Measurements from ENCODE around the gene PHRF1.

PHRF1 gene

GRCh38 chr11:592501-592900, 16.2 kb downstream of the PHRF1 start:
- TF ChIP-seq CTCF (IDR thresholded peaks at IDR 0.05; ENCODE audit: low read depth, low read length) = no peak
- no peak overlapping the region for H3K4me3 ChIP-seq (ENCODE audit: low read depth, low read length)

DNA sequence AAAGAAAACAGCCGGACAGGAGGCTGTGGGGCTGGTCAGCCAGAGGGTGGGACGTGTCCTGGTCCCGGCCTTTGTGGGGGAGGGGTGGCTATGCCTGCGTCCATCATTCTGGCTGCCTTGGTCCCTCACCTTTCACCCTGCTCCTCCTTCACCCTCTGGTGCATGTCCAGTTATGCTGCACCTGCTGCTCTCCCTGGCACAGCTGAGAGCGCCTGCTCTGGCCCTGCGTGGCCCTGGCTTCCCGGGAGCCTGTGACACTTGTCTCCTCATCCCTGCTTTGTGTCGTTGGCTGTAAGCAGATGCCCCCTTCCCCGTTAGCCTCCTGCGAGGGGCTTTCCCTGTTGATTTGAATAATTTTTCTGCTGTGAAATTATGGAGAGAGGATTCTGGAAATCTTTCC, 16.6 kb downstream of the PHRF1 start:
- H3K4me3 ChIP-seq (ENCODE audit: low read depth, low read length) = no peak overlapping the region
- no peak for TF ChIP-seq CTCF (IDR thresholded peaks at IDR 0.05; ENCODE audit: low read depth, low read length)

DNA sequence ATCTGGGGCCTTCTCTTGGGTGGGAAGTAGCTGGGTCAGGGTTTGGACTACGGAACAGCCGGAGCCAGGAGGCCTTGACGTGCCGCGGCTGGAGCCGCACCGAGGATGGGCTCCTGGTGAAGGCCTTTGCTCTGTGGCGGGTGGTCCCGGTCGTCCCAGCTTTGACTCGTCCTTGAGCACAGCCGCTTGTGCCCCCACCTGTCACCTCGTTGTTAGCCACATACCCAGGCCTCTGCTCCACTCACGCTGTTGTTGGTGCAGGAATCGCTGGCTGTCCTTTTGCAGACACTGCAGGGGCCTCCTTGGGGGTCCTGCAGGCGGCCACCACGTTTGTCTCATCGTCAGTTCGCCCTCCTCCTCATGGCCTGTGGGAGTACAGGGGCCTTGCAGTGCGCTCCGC, 17.1 kb downstream of the PHRF1 start:
- TF ChIP-seq CTCF (IDR thresholded peaks at IDR 0.05; ENCODE audit: low read depth, low read length) = no peak
- H3K4me3 ChIP-seq (ENCODE audit: low read depth, low read length) = no peak overlapping the region

GRCh38 chr11:595400-595799, 19.1 kb downstream of the PHRF1 start:
- H3K4me3 ChIP-seq (ENCODE audit: low read depth, low read length) = no peak overlapping the region
- TF ChIP-seq CTCF (IDR thresholded peaks at IDR 0.05; ENCODE audit: low read depth, low read length) = no peak

DNA sequence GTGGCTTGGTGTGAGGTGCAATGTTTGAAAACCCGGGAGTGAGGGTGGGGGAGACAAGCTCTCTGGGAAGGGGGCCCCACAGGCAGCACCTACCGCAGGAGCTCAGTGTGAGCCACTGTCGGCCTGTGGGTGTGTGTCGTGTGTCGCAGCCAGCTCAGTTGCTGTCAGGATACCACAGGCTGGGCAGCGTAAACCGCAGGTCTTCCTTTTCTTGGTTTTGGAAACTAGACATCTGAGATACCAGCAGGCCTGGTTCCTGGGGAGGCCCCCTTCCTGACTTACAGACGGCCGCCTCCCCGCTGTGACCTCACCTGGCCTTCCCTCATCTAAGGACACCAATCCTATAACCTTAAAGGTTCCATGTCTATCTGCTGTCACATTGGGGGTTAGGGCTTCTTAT, 20.1 kb downstream of the PHRF1 start:
- no peak for TF ChIP-seq CTCF (IDR thresholded peaks at IDR 0.05; ENCODE audit: low read depth, low read length)
- no peak overlapping the region for H3K4me3 ChIP-seq (ENCODE audit: low read depth, low read length)

- TF ChIP-seq CTCF (IDR thresholded peaks at IDR 0.05; ENCODE audit: low read depth, low read length) = no peak
- no peak overlapping the region for H3K4me3 ChIP-seq (ENCODE audit: low read depth, low read length)
Measured at GRCh38 chr11:597166-597725, 21.0 kb downstream of the PHRF1 start.

- no peak for TF ChIP-seq CTCF (IDR thresholded peaks at IDR 0.05; ENCODE audit: low read depth, low read length)
- H3K4me3 ChIP-seq (ENCODE audit: low read depth, low read length) = no peak overlapping the region
Measured at GRCh38 chr11:598005-598680, 21.9 kb downstream of the PHRF1 start.

Measured in WI38 (cell line).